Thyroid gland (tissue), 4 donors: ENCODE measurements around the gene SOD1. TPM values are rescaled to one million over a fixed set of nuclear protein-coding genes. Genes with fewer than 3 reads are reported as not detected.
"Not testable (repeated sequence)": the region's sequence is repeated elsewhere in the genome, so short reads cannot be mapped to it uniquely, and the experiment has no call there.

ENCODE experiments used
- DNase-seq, 2 donors: peaks; one replicate each; pipeline ENCODE4 v3.0.0-alpha.2; 2019
- H3K27ac ChIP-seq, 3 donors: fragments of 200-600 bp; sonication (generic); 1 replicate in 2 of 3; 2 replicates in 1 of 3; pipeline ENCODE4 v1.5.1; 2016 to 2019; ENCODE audit warnings: mild to moderate bottlenecking in 1 of 3, moderate library complexity in 1 of 3
- H3K27me3 ChIP-seq: fragments of 200-600 bp; sonication (generic); one replicate; pipeline ENCODE4 v1.5.1; 2019
- H3K36me3 ChIP-seq, 2 donors: fragments of 200-600 bp; sonication (generic); one replicate each; pipeline ENCODE4 v1.5.1; 2016 to 2019
- H3K4me1 ChIP-seq, 2 donors: fragments of 200-600 bp; sonication (generic); one replicate each; pipeline ENCODE4 v1.5.1; 2017 to 2019
- H3K4me3 ChIP-seq, 3 donors: fragments of 200-600 bp; sonication (generic); replicated peaks in 1 of 3; 1 replicate in 2 of 3; 2 replicates in 1 of 3; pipeline ENCODE4 v1.5.1; 2016; ENCODE audit warnings: mild to moderate bottlenecking in 1 of 3
- H3K9me3 ChIP-seq: fragments of 200-600 bp; sonication (generic); one replicate; pipeline ENCODE4 v1.5.1; 2017
- CTCF ChIP-seq, 6 experiments: fragments of 200-600 bp in 3 of 6; fragments of 450-650 bp in 3 of 6; sonication (generic) in 3 of 6; IDR thresholded peaks; one replicate each; pipeline ENCODE4 v1.5.1; 2016 to 2019; ENCODE audit warnings: antibody characterized with exemption in 6 of 6, mild to moderate bottlenecking in 2 of 6, inconsistent platforms in 1 of 6, moderate library complexity in 1 of 6
- POLR2A ChIP-seq, 2 donors: fragments of 450-650 bp; IDR thresholded peaks; one replicate each; pipeline ENCODE4 v1.6.1; 2017; ENCODE audit warnings: antibody characterized with exemption in 2 of 2, mild to moderate bottlenecking in 2 of 2, moderate library complexity in 1 of 2
- WGBS, 2 donors: methylation state at CpG; one replicate each; pipeline ENCODE4 v1.1.5; 2017; 5-methylcytosine and 5-hydroxymethylcytosine counted together
- intact Hi-C: fragments of 100-400 bp; cut with DNase I; formaldehyde crosslinking; loops from one replicate; pipeline ENCODE4 v1.15.1; 2023
- total RNA-seq, 4 donors: library from RNA; depleted of rRNA; stranded (reverse); fragments of >200 nt; gene quantifications; one replicate each; pipeline ENCODE4 v1.2.3, GENCODE V29; 2016

The SOD1 gene
- total RNA-seq, 4 donors from 2014 or later = 147 to 331 (median 261) TPM

DNA sequence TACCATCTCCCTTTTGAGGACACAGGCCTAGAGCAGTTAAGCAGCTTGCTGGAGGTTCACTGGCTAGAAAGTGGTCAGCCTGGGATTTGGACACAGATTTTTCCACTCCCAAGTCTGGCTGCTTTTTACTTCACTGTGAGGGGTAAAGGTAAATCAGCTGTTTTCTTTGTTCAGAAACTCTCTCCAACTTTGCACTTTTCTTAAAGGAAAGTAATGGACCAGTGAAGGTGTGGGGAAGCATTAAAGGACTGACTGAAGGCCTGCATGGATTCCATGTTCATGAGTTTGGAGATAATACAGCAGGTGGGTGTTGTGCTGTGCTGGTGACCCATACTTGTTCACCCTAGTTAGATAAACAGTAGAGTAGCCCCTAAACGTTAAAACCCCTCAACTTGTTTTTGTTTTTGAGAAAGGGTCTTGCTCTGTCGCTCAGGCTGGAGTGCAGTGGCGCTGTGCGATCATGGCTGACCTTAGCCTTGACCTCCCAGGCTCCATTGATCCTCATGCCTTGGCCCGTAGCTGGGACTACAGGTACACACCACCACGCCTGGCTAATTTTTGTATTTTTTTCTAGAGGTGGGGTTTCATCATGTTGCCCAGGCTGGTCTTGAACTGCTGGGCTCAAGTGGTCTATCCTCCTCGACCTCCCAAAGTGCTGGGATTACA, 4.2 kb downstream of the SOD1 start:
- TF ChIP-seq POLR2A (IDR thresholded peaks at IDR 0.05) (no peak), CTCF (IDR thresholded peaks at IDR 0.05) (no peak)
- 68 to 81% methylated on average over 7 of the region's 7 CpGs for WGBS, 2 donors
- DNase-seq = no peak
- intact Hi-C loops = no loop called here
- peaks cover 14 to 39% of the 10 kb centered on the region in 2 donors for H3K4me1 ChIP-seq
- no peaks in the 10 kb centered on the region for H3K9me3 ChIP-seq
- H3K36me3 ChIP-seq = peaks cover 11 to 19% of the 10 kb centered on the region in 2 donors
- no peak overlapping the region for H3K4me3 ChIP-seq
- no peaks in the 10 kb centered on the region for H3K27me3 ChIP-seq
- H3K27ac ChIP-seq = no peak overlapping the region

DNA sequence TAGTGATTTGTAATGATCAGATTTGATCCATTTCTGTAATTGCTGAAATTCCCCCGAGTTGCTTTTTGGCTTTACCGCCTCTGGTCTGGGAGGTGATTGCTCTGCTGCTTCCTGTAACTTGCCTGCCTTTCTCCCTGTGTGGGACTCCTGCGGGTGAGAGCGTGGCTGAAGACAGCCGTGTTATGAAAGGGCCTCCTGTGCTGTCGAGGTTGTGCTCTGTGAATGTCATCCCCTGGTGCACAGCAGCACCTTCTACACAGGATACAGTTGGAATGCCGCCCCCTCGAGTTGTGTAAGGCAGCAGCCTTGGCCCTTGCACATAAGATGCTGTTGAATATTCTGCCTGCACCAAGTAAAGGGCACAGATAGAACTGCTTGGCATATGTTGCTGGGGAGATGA, 5.9 kb downstream of the SOD1 start:
- H3K4me3 ChIP-seq = no peak overlapping the region
- H3K9me3 ChIP-seq = no peaks in the 10 kb centered on the region
- H3K36me3 ChIP-seq = peaks cover 14 to 27% of the 10 kb centered on the region in 2 donors
- intact Hi-C loops = no loop called here
- TF ChIP-seq CTCF (IDR thresholded peaks at IDR 0.05) (no peak), POLR2A (IDR thresholded peaks at IDR 0.05) (no peak)
- 66 to 77% methylated on average over 8 of the region's 8 CpGs for WGBS, 2 donors
- no peak for DNase-seq
- no peak overlapping the region for H3K27ac ChIP-seq
- H3K4me1 ChIP-seq = peaks cover 14 to 36% of the 10 kb centered on the region in 2 donors
- H3K27me3 ChIP-seq = no peaks in the 10 kb centered on the region

DNA sequence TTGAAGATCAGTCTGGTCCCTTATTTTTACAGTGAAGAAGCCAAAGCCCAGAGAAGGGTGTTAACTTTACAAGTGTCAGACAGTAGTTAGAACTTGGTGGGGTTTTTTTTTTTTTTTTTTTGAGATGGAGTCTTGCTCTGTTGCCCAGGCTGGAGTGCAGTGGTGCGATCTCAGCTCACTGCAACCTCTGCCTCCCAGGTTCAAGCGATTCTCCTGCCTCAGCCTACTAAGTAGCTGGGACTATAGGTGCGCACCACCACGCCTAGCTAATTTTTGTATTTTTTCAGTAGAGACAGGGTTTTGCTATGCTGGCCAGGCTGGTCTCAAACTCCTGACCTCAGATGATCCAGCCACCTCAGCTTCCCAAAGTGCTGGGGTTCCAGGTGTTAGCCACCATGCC, 6.4 kb downstream of the SOD1 start:
- H3K9me3 ChIP-seq, DNase-seq, intact Hi-C loops, H3K4me3 ChIP-seq, H3K27me3 ChIP-seq, H3K27ac ChIP-seq: not testable (repeated sequence)
- peaks cover 14 to 27% of the 10 kb centered on the region in 2 donors for H3K36me3 ChIP-seq
- 98 to 99% methylated on average over 4 of the region's 4 CpGs for WGBS, 2 donors
- peaks cover 11 to 33% of the 10 kb centered on the region in 2 donors for H3K4me1 ChIP-seq

GRCh38 chr21:31666445-31667010, 7.0 kb downstream of the SOD1 start:
- Histone ChIP-seq H3K4me1 (peaks cover 6 to 26% of the 10 kb centered on the region in 2 donors), H3K27ac (no peak overlapping the region), H3K9me3 (no peaks in the 10 kb centered on the region), H3K27me3 (no peaks in the 10 kb centered on the region), H3K4me3 (no peak overlapping the region), H3K36me3 (peaks cover 19 to 27% of the 10 kb centered on the region in 2 donors)
- intact Hi-C loops = no loop called here
- TF ChIP-seq POLR2A (IDR thresholded peaks at IDR 0.05) = no peak
- no peak for TF ChIP-seq CTCF (IDR thresholded peaks at IDR 0.05)
- 84 to 86% methylated on average over 5 of the region's 5 CpGs for WGBS, 2 donors
- no peak for DNase-seq

DNA sequence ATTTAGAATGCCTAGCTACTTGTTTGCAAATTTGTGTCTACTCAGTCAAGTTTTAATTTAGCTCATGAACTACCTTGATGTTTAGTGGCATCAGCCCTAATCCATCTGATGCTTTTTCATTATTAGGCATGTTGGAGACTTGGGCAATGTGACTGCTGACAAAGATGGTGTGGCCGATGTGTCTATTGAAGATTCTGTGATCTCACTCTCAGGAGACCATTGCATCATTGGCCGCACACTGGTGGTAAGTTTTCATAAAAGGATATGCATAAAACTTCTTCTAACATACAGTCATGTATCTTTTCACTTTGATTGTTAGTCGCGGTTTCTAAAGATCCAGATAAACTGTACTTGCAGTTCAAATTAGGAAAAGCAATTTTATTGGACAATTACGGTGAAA, 7.6 kb downstream of the SOD1 start:
- 90 to 92% methylated on average over 5 of the region's 5 CpGs for WGBS, 2 donors
- H3K36me3 ChIP-seq = peaks cover 19 to 27% of the 10 kb centered on the region in 2 donors
- TF ChIP-seq CTCF (IDR thresholded peaks at IDR 0.05) = no peak
- TF ChIP-seq POLR2A (IDR thresholded peaks at IDR 0.05) = no peak
- no peak for DNase-seq
- peaks cover 6 to 20% of the 10 kb centered on the region in 2 donors for H3K4me1 ChIP-seq
- intact Hi-C loops = no loop called here
- H3K4me3 ChIP-seq = no peak overlapping the region
- H3K27me3 ChIP-seq = no peaks in the 10 kb centered on the region
- no peak overlapping the region for H3K27ac ChIP-seq
- no peaks in the 10 kb centered on the region for H3K9me3 ChIP-seq
